H9 (cell line): ENCODE data around the gene LNPEP. TPM values are rescaled to one million over a fixed set of nuclear protein-coding genes. Genes with fewer than 3 reads are reported as not detected.

Experiments
- DNase-seq: peaks from one replicate; pipeline ENCODE4 v3.0.0-alpha.2; 2017
- H2AFZ ChIP-seq: one replicate; pipeline ENCODE4 v1.6.1; 2013; ENCODE audit warnings: mild to moderate bottlenecking, low read length, control low read depth, moderate library complexity
- H2AK5ac ChIP-seq: 2 replicates; pipeline ENCODE4 v1.6.1; 2013; ENCODE audit warnings: low read length, control low read depth, mixed read lengths; ENCODE audit not compliant: insufficient read length
- H2BK120ac ChIP-seq: one replicate; pipeline ENCODE4 v1.6.1; 2013; ENCODE audit warnings: low read depth, mild to moderate bottlenecking, low read length, control low read depth, inconsistent platforms; ENCODE audit not compliant: poor library complexity, severe bottlenecking
- H2BK12ac ChIP-seq: 2 replicates; pipeline ENCODE4 v1.6.1; 2013; ENCODE audit warnings: low read length, control low read depth, mixed read lengths, low read depth; ENCODE audit not compliant: insufficient read length
- H2BK15ac ChIP-seq: 2 replicates; pipeline ENCODE4 v1.6.1; 2013; ENCODE audit warnings: low read depth, low read length, control low read depth
- H2BK20ac ChIP-seq: one replicate; pipeline ENCODE4 v1.6.1; 2013; ENCODE audit warnings: low read depth, mild to moderate bottlenecking, low read length, control low read depth, inconsistent platforms; ENCODE audit not compliant: poor library complexity, severe bottlenecking
- H2BK5ac ChIP-seq: 2 replicates; pipeline ENCODE4 v1.6.1; 2013; ENCODE audit warnings: low read length, control low read depth, mixed read lengths; ENCODE audit not compliant: insufficient read length
- H3K14ac ChIP-seq: 2 replicates; pipeline ENCODE4 v1.6.1; 2013; ENCODE audit warnings: low read length, control low read depth; ENCODE audit not compliant: insufficient read depth
- H3K18ac ChIP-seq: 2 replicates; pipeline ENCODE4 v1.6.1; 2013; ENCODE audit warnings: low read depth, mild to moderate bottlenecking, mixed read lengths, low read length, control low read depth; ENCODE audit not compliant: insufficient read length
- H3K23ac ChIP-seq: 2 replicates; pipeline ENCODE4 v1.6.1; 2013; ENCODE audit warnings: low read length, control low read depth, mixed read lengths, low read depth; ENCODE audit not compliant: insufficient read length
- H3K23me2 ChIP-seq: 2 replicates; pipeline ENCODE4 v1.6.1; 2013; ENCODE audit warnings: low read depth, mild to moderate bottlenecking, mixed read lengths, low read length, control low read depth; ENCODE audit not compliant: insufficient read length, poor library complexity, severe bottlenecking
- H3K27ac ChIP-seq: 2 replicates; pipeline ENCODE4 v1.5.1; 2013; ENCODE audit warnings: low read length, control low read depth, mixed read lengths, low read depth; ENCODE audit not compliant: insufficient read length
- H3K27me3 ChIP-seq: 2 replicates; pipeline ENCODE4 v1.6.1; 2013; ENCODE audit warnings: low read length, control low read depth, inconsistent platforms; ENCODE audit not compliant: insufficient read depth
- H3K4ac ChIP-seq: 2 replicates; pipeline ENCODE4 v1.6.1; 2013; ENCODE audit warnings: low read depth, mild to moderate bottlenecking, control low read depth, inconsistent platforms, low read length, moderate library complexity
- H3K4me1 ChIP-seq: 2 replicates; pipeline ENCODE4 v1.6.1; 2013; ENCODE audit warnings: low read length, control low read depth, inconsistent platforms; ENCODE audit not compliant: insufficient read depth
- H3K4me2 ChIP-seq: 2 replicates; pipeline ENCODE4 v1.6.1; 2013; ENCODE audit warnings: low read length, control low read depth, mixed read lengths; ENCODE audit not compliant: insufficient read length, insufficient read depth
- H3K56ac ChIP-seq: 2 replicates; pipeline ENCODE4 v1.6.1; 2013; ENCODE audit warnings: low read depth, mild to moderate bottlenecking, mixed read lengths, low read length, control low read depth; ENCODE audit not compliant: insufficient read length
- H3K79me1 ChIP-seq: 2 replicates; pipeline ENCODE4 v1.6.1; 2013; ENCODE audit warnings: low read depth, mild to moderate bottlenecking, moderate library complexity, low read length, control low read depth, inconsistent platforms; ENCODE audit not compliant: insufficient read depth, poor library complexity, severe bottlenecking
- H3K79me2 ChIP-seq: 2 replicates; pipeline ENCODE4 v1.6.1; 2013; ENCODE audit warnings: low read length, control low read depth, inconsistent platforms; ENCODE audit not compliant: insufficient read depth
- H3K9ac ChIP-seq: 2 replicates; pipeline ENCODE4 v1.6.1; 2013; ENCODE audit warnings: low read length, control low read depth, mixed read lengths; ENCODE audit not compliant: insufficient read length; ENCODE audit errors: extremely low read depth
- H3K9me3 ChIP-seq: one replicate; pipeline ENCODE4 v1.6.1; 2013; ENCODE audit warnings: low read depth, low read length, inconsistent platforms; ENCODE audit not compliant: control insufficient read depth
- H3T11ph ChIP-seq: one replicate; pipeline ENCODE4 v1.6.1; 2013; ENCODE audit warnings: mild to moderate bottlenecking, low read length, control low read depth, inconsistent platforms
- H4K20me1 ChIP-seq: one replicate; pipeline ENCODE4 v1.6.1; 2013; ENCODE audit not compliant: control insufficient read depth, insufficient read length, insufficient read depth
- H4K5ac ChIP-seq: 2 replicates; pipeline ENCODE4 v1.6.1; 2013; ENCODE audit warnings: low read depth, mild to moderate bottlenecking, mixed read lengths, low read length, control low read depth; ENCODE audit not compliant: insufficient read length
- H4K8ac ChIP-seq: replicated peaks from 2 replicates; pipeline ENCODE4 v1.6.1; 2013; ENCODE audit warnings: low read length, control low read depth, mixed read lengths, low read depth; ENCODE audit not compliant: insufficient read length
- H4K91ac ChIP-seq: 2 replicates; pipeline ENCODE4 v1.6.1; 2013; ENCODE audit warnings: low read depth, mild to moderate bottlenecking, moderate library complexity, mixed read lengths, low read length, control low read depth; ENCODE audit not compliant: insufficient read length
- H3K27ac Mint-ChIP-seq, 3 experiments: 2 replicates in 2 of 3; 3 replicates in 1 of 3; pipeline ENCODE4 v1.8.0; 2020 to 2021; ENCODE audit warnings: mixed read lengths in 3 of 3, mild to moderate bottlenecking in 1 of 3, moderate library complexity in 1 of 3
- H3K27me3 Mint-ChIP-seq: 2 replicates; pipeline ENCODE4 v1.8.0; 2021; ENCODE audit warnings: low read depth, mild to moderate bottlenecking, moderate library complexity, mixed read lengths
- H3K36me3 Mint-ChIP-seq, 3 experiments: 2 replicates in 2 of 3; 3 replicates in 1 of 3; pipeline ENCODE4 v1.8.0; 2020 to 2021; ENCODE audit warnings: low read depth in 3 of 3, mixed read lengths in 3 of 3; ENCODE audit not compliant: insufficient read depth in 1 of 3
- H3K4me1 Mint-ChIP-seq, 2 experiments: 2 replicates each; pipeline ENCODE4 v1.8.0; 2020; ENCODE audit warnings: mixed read lengths in 2 of 2
- H3K4me3 Mint-ChIP-seq, 2 experiments: 2 replicates in 1 of 2; 3 replicates in 1 of 2; pipeline ENCODE4 v1.8.0; 2020 to 2021; ENCODE audit warnings: mild to moderate bottlenecking in 2 of 2, mixed read lengths in 2 of 2, moderate library complexity in 1 of 2
- H3K9me3 Mint-ChIP-seq, 2 experiments: 2 replicates in 1 of 2; 3 replicates in 1 of 2; pipeline ENCODE4 v1.8.0; 2020; ENCODE audit warnings: mild to moderate bottlenecking in 2 of 2, mixed read lengths in 2 of 2, moderate library complexity in 1 of 2
- WGBS: extraction: QIAGEN DNeasy Blood & Tissue Kit; methylation state at CpG from one replicate; pipeline ENCODE4 v1.1.7; 2013; ENCODE audit warnings: missing lambda C conversion rate, low lambda C conversion rate, mixed read lengths; ENCODE audit not compliant: insufficient read length; ENCODE audit errors: extremely low coverage; 5-methylcytosine and 5-hydroxymethylcytosine counted together
- total RNA-seq: library from RNA; stranded (reverse); gene quantifications from 2 replicates; pipeline ENCODE4 v1.2.1, GENCODE V29; 2021
- TF ChIP-seq, protein P1 (sequence below): fragments of 200-600 bp; sonication (generic); conservative IDR thresholded peaks from 3 replicates; pipeline ENCODE4 v1.8.0; 2021; ENCODE audit warnings: antibody characterized with exemption, mild to moderate bottlenecking

The LNPEP gene
- total RNA-seq, 1 experiment from 2014 or later, result 4.1 TPM

DNA sequence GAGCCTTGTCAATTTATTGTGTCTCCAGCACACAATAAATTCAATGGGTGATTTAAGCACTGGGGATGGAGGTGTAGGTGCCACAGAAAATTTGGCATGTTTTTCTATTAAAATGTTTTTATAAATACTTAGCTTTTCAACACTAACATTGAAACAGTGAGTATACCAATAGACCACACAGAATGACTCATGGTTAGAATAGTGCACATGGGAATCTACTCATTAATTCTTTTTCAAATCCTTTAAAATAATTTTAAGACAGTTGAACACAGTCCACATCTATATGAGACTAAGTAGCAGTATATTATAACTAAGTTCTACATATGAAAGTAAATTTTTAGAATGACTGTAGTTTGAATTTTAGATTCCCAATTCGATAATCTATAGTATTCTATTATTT, 67.1 kb downstream of the LNPEP start:
- TF ChIP-seq, protein P1, sequence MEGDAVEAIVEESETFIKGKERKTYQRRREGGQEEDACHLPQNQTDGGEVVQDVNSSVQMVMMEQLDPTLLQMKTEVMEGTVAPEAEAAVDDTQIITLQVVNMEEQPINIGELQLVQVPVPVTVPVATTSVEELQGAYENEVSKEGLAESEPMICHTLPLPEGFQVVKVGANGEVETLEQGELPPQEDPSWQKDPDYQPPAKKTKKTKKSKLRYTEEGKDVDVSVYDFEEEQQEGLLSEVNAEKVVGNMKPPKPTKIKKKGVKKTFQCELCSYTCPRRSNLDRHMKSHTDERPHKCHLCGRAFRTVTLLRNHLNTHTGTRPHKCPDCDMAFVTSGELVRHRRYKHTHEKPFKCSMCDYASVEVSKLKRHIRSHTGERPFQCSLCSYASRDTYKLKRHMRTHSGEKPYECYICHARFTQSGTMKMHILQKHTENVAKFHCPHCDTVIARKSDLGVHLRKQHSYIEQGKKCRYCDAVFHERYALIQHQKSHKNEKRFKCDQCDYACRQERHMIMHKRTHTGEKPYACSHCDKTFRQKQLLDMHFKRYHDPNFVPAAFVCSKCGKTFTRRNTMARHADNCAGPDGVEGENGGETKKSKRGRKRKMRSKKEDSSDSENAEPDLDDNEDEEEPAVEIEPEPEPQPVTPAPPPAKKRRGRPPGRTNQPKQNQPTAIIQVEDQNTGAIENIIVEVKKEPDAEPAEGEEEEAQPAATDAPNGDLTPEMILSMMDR, result no peak
- WGBS, result no CpG with 5 or more reads among the region's 1 CpG

More for the DNA sequence above, 67.1 kb downstream of the LNPEP start:
- H4K91ac ChIP-seq, result no peak overlapping the region
- H3K23ac ChIP-seq, result no peak overlapping the region
- no peak overlapping the region for H2BK12ac ChIP-seq
- Mint-ChIP-seq H3K9me3 (no peaks in the 10 kb centered on the region), H3K4me1 (peaks cover 5% of the 10 kb centered on the region in 2 experiments; a peak in 3 of 4 replicates), H3K36me3 (no peaks in the 10 kb centered on the region), H3K27ac (no peak overlapping the region), H3K27me3 (no peaks in the 10 kb centered on the region), H3K4me3 (no peak overlapping the region)
- no peaks in the 10 kb centered on the region for H3K4me1 ChIP-seq
- H2BK120ac ChIP-seq, result no peak overlapping the region
- no peak overlapping the region for H3K4me2 ChIP-seq
- H4K5ac ChIP-seq, result no peak overlapping the region
- H2AK5ac ChIP-seq, result no peak overlapping the region
- no peak overlapping the region for H2BK5ac ChIP-seq
- no peaks in the 10 kb centered on the region for H3K79me2 ChIP-seq
- H3K27me3 ChIP-seq, result no peaks in the 10 kb centered on the region
- H2BK15ac ChIP-seq, result no peak overlapping the region
- no peak overlapping the region for H2AFZ ChIP-seq
- no peaks in the 10 kb centered on the region for H3K23me2 ChIP-seq
- no peak overlapping the region for H2BK20ac ChIP-seq
- H3K4ac ChIP-seq, result no peak overlapping the region
- H4K20me1 ChIP-seq, result no peaks in the 10 kb centered on the region
- no peaks in the 10 kb centered on the region for H3K79me1 ChIP-seq
- no peaks in the 10 kb centered on the region for H3K9me3 ChIP-seq
- H3K14ac ChIP-seq, result no peak overlapping the region
- H3K56ac ChIP-seq, result no peak overlapping the region
- H3K18ac ChIP-seq, result no peak overlapping the region
- no peak overlapping the region for H4K8ac ChIP-seq
- no peak overlapping the region for H3K9ac ChIP-seq
- H3K27ac ChIP-seq, result no peak overlapping the region
- no peak for DNase-seq
- no peak overlapping the region for H3T11ph ChIP-seq
